HG02610 (cell line): ENCODE measurements around the gene IRAK1.

Experiments used
- ATAC-seq: cut with Tn5 transposase; IDR thresholded peaks from one replicate; pipeline ENCODE4 v1.9.1; 2021; ENCODE audit warnings: mild to moderate bottlenecking, moderate library complexity; ENCODE audit not compliant: unreplicated experiment

The IRAK1 gene

DNA sequence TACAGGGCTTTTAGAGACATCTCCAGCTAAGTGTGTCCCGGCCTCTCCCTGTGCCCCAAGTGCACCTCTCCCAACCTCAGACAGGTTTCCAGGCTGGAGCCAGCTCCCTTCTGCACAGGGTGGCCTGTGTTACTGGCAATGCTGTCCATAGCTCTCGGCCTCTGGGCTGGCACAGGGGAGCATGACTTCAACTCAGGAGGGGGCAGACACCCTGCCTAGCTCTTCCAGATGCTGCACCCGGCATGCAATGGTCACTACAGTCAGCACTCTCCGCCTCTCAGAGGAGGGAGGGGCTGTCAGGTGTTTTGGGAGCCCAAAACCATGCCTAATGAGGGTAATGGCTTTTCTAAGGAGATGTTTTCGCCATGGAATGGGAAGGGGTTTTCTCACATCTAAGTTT, 2.4 kb upstream of the IRAK1 start:
- no peak for ATAC-seq

DNA sequence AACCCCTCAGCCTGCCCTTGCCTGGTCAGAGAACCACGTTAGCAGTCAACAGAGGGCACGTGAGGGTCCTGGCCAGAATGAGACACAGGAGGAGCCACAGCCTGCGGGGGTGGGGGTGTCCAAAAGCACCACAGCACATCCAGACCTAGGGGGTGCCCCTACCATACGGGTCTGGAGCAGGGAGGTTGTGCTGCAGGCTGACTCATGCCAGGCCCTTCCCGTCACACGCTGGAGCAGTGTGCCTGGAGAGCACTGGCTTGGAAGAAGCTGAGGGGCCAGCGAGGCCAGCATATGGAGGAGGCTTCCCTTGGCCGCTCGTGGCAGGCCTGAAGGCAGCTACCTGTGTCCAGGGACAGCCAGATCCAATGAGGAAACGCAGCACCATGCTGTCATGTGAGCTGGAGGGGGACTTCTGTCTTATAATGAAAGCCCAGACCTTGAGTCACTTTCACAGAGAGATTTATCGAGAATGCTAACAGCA, 1.5 kb upstream of the IRAK1 start:
- ATAC-seq: no peak

DNA sequence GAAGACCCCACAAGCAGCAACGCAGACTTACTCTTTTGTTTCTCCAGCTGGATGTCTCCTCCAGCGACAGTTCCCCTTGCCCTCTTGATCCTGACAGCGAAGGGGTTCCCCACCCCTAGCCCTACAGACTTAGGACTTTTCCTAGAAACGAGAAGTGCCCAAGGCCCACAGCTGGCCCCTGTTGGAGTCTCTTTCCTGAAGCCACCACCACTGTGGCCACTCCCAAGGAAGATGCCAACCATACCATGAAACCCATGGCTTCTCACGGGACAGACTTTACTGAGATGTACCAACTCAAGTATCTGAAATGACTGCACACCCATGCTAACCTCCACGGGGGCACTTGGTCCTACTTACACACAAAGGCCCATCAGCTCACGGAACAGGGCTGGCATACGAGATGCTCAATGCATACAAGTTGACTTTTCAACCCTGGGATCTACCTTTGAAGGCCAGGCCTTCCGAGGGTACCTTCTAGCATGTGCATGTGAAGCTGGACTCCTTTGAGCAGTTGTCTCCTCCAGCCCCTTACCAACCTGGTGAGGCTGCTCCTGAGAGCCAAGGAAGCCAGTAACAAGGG, 924 bp upstream of the IRAK1 start:
- no peak for ATAC-seq

DNA sequence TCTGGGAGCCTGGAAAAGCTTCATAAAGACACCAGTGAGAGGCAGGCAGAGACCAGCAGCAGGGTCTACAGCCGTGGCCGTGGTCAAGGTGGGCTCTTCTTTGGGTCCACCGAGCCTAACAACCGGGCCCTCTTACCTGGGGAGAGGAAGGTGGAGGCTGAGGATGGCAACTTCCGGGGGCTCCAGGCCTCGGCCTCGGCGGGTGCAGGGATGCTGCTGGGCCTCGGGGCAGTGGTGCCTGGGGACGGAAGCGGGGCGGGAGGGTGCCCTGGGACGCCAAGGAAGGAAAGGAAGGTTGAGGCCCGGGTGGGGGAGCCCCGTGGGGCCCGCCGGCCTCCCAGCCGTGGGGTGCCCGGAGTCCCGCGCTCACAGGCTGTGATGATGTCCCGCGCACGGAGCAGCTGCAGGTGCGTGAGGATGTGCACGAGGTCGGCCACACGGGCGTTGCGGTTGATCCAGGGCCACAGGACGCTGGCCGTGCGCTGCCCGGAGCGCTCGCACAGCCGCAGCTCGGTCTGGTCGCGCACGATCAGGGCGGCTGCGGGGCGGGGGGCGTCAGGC, 561 bp downstream of the IRAK1 start:
- no peak for ATAC-seq

DNA sequence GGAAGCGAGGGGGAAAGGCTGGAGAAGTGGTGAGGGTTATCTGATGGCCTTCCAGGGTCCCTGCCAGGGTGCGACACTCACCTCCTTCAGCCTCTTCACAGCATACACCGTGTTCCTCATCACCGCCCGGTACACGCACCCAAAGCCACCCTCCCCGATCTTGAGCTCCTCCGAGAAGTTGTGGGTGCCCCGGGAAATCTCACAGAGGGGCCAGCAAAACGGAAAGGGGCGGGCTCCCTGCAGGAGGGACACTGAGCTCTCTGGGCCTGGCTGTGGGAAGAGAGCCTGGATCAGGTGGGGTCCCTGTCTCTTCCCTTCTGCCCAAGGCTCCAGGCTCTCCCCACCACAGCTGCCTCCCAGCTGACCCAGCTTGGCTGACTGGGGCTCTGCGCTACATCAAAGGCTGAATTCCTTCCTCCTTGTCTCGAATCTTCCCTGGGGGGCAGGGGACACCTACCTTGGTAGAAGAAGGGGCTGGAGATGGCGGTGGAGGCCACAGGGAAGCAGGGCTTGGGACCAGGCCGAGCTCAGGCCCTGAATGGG, 1.1 kb downstream of the IRAK1 start:
- ATAC-seq: no peak

DNA sequence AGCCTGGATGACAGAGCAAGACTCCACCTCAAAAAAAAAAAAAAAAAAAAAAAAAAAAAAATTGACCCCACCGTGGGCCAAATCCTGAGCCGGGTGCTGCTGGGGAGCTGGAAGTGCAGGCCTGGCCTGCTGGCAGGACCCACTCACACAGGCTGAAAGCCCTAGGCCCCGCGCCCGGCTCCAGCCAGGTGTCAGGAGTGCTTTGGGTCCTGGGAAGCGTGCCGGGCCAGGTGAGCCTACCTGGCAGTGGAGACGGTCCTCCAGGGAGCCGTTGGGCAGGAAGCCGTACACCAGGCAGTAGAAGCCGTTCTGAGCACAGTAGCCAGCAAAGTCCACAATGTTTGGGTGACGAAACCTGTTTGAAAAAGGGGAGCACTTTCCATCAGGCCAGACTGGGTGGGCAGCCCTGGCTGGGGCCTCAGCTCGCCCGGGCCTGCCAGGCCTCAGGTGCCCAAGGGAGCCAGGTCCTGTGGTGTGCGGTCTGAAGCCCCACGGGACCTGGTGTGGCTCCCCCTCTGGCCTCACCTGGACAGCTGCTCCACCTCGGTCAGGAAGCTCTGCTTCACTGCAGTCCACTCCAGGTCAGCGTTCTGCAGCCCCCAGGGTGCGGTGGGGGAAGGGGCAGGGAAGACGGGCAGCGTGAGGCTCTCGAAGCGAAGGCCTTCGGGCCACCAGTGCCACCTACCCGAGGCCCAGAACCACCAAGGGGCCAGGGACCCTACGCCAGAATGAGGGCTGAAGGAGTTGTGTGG, 1.8 kb downstream of the IRAK1 start:
- ATAC-seq: no peak

DNA sequence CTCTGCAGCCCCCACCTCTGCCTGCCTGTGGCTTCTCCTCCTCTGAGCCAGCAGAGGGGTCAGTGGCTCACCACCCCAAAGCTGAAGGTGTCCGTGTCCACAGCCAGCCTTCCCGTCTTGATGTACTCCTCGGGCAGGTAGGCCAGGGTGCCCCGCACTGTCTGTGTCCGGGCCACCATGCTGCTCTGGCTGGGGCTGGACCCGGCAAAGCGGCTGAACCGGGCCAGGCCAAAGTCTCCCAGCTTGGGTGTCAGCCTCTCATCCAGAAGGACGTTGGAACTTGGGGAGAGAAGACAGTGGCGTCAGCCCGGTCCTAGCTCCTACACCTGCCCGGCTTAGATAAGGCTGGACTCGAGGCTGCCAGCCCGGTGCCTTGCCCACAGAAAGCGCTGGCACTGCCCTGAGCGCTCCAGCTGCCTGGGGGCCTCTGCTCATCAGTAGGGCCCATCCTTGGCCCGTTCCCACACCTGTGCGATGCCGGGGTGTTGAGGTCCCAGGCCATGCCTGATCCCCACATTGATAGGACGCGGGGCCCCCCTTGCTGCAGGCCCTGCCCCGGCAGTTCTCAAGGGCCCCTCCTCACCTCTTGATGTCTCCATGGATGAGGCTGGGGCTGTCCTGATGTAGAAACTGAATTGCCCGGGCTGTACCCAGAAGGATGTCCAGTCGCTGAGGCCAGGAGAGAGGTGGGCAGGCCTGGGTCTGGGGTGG, 3.2 kb downstream of the IRAK1 start:
- no peak for ATAC-seq

DNA sequence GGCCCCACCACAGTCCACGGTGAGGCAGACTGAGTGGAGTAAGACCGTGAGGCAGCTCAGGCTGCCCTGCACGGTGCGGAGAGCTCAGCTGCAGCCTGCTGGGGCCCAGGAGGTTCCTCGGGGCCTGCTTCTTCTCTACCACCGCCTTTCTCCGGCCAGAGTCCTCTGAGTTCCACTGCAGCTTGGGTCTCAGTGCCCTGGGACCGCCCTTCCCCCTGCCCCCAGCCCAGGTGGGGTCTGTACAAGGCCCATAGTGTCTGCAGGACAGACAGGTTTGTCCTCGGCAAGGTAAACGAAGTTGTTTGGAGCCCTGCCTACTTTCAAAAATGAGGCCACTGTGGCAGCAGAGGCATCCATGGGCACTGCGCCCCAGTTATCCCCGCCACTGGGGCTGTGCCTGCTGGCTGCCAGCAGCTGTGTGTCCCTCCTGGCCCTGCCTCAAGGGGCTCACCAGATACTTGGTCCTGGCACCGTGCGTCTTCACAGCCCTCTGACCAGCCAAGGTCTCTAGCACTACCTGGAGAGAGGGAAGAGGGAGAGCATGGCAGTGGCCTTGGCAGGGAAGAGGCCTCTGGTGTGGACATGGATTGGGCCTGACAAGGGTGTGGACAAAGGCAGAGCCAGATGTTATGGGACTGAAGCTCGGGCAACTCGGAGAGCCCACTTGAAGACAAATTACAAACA, 4.0 kb downstream of the IRAK1 start:
- ATAC-seq: no peak

DNA sequence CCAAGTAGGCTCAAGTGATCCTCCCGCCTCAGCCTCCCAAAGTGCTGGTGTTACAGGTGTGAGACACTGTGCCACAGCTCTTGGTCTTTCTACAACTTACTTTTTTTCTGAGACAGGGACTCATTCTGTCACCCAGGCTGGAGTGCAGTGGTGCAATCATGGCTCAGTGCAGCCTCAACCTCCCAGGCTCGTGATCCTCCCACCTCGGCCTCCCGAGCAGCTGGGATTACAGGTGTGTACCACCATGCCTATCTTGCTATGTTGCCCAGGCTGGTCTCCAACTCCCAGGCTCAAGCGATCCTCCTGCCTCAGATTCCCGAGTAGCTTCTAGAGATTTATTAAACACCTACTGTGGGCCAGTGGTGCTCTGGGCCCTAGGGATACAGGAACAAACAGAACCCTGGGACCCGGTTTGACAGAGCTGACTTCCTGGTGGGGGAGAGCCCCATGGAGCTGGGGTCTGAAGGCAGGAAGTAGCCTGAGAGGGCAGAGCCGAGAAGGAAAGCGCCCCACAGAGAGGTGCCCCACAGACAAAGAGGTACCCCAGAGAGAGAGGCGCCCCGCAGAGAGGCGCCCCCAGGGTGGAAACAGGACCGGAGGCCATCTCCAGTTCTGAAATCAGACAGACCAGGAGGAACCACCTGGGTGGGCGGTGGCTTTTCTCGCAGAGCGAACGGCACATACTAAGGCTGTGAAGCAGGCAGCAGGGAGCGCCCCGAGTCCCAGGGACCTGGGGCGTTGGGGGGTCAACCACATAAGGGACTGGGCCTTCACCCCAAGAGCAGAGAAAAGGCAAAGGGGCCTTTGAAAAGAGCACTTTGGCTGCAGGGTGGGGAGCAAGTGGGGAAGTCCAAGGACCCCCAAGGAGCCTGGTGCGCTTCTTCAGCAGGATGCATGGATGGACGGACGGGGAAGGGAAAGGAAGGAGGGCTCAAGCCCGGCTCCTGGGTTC, 5.0 kb downstream of the IRAK1 start:
- no peak for ATAC-seq

DNA sequence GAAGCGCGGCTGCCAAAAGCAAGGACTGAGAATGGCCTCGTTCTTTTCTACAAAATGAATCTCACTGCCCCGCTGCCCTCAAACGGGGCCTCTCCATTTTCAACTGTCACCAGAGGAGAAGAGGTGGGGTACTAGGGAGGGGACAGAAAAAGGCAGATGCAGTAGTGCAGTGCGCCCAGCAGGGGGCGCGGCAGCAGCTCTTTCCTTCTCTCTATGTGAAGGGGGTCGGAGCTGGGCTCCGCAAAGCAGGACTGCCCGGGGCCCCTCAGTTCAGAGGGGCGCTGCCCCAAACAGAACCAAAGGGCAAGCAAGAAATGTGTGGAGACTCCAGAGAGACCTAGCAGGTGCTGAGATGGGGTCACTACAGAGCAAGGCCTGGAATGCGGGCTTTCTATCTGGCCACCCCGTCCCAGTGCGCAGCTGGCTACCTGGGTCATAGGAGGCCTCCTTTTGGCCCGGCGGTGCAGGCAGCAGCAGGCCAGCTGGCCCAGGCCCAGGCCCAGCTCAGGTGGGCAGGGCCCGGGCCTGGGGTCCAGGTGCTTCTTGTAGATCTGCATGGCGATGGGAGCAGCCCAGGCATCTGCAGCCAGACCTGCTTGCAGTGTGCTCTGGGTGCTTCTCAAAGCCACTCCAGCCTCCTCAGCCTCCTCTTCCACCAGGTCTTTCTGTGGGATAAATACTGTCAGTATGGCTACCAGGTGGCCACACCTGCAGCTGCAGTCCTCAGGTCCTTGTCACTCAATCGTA, 5.9 kb downstream of the IRAK1 start:
- ATAC-seq: no peak

DNA sequence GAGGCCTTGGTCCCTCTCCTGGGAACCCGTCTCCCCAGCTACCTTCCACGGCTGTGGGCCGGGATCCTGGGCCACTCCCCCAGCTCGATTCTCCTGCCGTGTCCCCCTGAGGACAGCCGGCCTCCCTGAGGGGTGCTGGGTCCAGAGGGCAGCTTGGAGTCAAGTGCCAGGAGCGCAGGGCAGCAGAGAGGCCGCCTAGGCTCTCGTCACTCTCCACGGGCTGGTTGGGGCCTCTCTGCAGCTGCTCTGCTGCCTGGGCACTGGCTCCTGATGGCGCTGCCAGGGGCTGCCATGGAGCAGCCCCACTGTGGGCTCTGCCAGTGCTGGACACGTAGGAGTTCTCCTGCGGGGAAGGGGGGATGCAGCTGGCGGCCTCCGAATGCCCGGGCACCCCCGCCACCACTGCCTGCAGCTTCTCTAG, 6.7 kb downstream of the IRAK1 start:
- no peak for ATAC-seq

DNA sequence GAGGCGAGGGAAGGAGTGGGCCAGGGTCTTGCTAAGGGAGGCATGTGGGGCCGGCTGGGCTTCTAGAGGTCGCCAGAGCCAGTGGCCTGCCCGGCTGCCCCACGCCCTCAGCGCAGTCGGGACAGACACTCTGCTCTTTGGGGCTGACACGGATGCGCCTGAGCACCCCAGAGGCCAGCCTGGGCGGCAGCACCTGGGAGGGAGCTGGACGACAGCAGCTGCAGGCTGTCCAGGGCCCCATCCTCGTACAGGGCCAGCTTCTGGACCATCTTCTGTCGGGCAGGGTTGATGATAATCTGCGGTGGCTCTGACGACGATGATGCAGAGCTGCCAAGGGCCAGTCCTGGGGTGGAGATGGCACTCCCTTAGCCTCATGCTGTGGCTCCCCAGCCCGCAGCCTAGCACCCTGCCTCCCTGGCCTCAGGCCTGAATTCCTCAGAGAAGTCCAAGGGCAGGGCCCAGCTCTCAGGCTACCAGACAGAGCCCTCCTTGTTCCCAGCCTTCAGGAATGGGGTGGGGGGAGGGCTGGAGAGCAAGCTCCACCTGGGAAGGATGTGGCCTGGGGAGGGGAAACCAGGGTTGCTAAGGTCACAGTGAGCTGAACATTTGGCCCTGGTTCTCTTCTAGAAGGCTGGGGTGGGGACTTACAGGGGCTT, 7.2 kb downstream of the IRAK1 start:
- no peak for ATAC-seq

DNA sequence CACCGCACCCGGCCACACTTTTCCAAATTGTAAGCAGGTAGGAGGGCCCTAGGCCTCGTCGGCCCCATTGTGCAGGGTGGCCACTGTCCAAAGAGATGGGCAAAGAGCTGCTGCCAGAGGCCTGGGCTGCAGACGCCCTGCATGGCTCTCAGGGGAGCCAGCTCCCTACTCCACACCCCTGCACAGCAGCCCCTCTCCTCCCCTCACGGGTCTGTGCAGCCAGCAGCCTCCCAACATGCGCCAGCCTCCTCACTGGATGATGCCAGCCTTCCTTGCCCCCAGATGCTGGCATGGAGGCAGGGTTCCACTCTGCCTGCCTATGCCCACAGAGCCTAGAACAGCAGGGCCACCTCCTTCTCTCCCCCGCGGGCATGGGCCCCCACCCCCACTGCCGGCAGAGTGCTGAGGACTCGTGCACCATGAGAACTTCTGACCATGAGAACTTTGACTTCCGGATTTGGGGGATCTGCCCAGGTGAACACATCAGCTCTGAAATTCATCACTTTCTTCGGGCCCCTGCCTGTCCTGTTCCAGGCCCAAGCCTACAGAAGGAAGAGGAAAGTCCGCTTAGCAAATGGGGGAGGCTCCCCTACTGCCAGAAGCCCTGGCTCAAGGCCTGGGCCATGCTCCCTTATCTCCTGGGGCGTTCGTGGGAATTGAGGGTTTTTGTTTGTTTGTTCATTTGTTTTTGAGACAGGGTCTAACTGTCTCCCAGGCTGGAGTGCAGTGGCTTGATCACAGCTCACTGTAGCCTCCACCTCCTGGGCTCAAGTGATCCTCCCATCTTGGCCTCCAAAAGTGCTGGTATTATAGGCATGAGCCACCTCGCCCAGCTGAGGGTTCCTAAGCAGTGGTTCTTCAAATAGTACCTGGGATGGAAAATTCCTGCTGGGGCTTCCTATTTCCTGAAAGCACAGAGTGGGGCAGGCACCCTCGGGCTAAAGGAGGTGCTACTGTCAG, 8.0 kb downstream of the IRAK1 start:
- no peak for ATAC-seq

DNA sequence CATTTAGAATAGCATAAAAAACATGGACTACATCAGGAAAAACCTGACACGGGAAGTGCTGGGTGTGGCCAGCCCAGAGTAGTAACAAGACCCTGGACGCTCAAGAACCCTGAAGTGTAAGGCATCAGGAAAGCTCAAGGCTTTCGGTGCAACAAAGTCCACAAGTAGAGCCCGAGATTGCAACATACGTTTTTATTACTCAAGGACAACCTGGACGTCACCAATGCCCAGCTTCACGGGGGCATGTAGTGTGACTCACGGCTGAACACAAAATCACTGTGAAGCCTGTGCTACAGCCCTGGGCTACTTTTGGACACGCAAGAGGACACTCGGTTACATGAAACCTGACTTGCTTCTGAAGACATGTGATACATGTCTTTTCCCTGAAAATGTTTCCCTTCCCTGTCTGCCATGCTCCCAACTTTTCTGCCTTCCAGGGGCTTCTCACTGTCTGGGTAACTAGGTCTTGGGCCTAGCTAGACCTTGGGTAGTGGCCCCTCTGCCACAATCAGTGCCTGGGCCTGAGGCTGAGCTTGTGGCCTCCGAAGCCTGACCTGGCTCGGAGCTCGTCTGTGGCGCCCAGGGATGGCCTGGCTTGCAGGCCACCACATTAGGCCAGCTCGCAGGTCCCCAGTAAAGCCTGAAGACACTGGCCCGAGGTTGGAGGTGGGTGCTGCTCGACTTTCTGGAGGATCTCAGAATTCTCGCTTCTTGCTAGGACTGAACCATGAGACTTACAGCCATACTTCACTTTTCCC, 9.2 kb downstream of the IRAK1 start:
- no peak for ATAC-seq

DNA sequence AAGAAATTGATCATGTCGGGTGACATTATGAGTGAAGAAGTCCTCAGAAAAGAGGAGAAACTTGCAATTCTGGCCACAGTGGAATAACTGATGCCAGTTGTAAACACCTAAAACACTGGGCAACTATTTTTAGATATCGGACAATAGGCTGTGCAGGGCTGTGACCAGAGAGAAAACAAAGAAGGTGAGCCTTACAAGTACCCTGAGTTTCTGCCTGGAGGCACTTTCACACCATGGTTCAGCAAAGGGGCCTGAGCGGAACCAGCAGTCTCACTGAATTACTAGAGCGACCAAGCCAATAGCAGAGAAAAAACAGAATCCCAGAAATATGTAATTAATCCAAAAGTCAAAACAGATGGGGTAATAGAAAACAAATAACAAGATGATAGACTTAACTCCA, 11.2 kb downstream of the IRAK1 start:
- no peak for ATAC-seq

DNA sequence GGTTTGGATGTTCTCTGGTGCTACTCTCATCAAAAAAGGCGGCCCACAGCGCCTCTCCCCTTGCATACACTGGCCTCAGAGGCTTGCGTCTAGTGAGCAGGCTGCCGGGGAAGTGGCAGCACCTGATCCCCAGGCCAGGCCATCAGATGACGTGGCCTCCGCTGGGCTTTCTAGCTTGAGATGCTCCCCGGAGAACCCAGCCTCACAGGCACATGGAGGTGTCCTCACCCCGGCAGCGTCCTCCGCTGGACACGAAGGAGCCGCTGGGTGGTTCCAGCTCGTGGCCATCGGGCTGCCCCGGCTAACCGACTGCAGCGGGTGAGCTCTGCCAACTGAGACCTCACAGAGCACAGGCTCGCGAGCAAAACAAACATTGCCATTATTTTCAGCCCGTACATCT, 12.8 kb downstream of the IRAK1 start:
- no peak for ATAC-seq

DNA sequence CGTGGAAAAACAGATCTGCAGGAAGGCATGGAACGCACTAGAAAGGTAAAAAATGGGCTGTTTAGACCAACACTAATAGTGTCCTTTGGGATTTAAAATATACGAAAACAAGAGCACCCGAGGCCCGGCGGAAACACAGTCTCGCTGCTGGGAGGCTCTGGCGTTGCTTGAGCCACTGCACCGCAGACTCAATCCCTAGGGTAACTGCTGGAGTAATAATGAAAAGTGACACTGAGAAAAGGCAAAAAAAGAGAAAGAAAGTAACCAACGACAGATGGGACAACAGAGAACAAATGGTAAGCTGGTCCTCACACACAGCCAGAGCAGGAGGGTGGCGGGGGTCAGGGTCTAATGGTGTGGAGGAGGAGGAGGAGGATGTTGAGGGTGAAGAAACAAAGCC, 15.4 kb downstream of the IRAK1 start:
- no peak for ATAC-seq
